COLO829 (cell line): ENCODE measurements around the gene ADSS1.
"Not testable (repeated sequence)": the region's sequence is repeated elsewhere in the genome, so short reads cannot be mapped to it uniquely, and the experiment has no call there.

Experiments
- DNase-seq: peaks from one replicate; pipeline ENCODE4 v3.0.0; 2012; ENCODE audit warnings: low spot score

Gene ADSS1

DNA sequence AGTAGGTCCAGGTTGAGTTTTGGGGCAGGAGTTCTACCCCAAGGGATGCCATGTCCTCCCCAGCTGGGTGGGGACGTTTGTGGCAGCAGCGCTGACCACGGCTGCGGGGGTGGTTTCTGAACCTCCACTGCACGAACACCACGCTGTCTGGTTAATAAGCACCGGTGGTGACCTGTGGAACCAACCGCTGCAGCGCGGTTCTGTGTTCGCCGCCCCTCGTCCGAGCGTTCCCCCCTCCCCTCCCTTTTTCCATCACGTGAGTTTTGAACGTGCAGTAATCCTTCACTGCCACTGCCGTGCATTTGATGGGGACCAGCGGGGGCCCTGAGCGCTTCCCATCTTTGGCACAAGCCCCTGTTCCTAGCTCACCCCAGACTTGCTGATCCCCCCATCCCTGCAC is 6.4 kb upstream of the ADSS1 start:
- DNase-seq: no peak

GRCh38 chr14:104718147-104718546 is 5.9 kb upstream of the ADSS1 start:
- DNase-seq: no peak

- no peak for DNase-seq
Observed at GRCh38 chr14:104718871-104719270, 5.2 kb upstream of the ADSS1 start.

DNA sequence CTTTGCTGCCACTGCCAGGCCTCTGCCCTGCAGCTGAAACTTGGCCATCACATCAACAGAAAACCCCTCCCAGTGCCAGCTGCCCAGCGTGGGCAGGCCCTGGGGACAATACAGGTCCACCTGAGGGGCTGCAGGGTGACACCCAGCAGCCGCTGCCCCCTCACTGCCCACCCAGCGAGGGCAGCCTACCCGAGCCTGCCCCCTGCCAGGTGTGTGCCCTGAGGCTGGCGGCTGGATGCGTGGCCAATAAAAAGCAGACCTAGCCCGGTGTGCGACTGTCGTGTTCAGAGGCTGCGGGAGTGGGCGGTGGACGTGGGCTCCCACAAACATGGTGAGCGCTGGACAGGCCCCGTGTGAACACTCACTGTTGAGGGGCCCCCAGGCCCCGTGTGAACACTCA is 4.7 kb upstream of the ADSS1 start:
- DNase-seq: no peak

- DNase-seq: no peak
Observed at GRCh38 chr14:104721505-104722431, 2.3 kb upstream of the ADSS1 start.

GRCh38 chr14:104722938-104723650 is 935 bp upstream of the ADSS1 start:
- no peak for DNase-seq

- no peak for DNase-seq
Observed at GRCh38 chr14:104724407-104724980, 465 bp downstream of the ADSS1 start.

- no peak for DNase-seq
Observed at GRCh38 chr14:104724981-104725771, 1.1 kb downstream of the ADSS1 start.

DNA sequence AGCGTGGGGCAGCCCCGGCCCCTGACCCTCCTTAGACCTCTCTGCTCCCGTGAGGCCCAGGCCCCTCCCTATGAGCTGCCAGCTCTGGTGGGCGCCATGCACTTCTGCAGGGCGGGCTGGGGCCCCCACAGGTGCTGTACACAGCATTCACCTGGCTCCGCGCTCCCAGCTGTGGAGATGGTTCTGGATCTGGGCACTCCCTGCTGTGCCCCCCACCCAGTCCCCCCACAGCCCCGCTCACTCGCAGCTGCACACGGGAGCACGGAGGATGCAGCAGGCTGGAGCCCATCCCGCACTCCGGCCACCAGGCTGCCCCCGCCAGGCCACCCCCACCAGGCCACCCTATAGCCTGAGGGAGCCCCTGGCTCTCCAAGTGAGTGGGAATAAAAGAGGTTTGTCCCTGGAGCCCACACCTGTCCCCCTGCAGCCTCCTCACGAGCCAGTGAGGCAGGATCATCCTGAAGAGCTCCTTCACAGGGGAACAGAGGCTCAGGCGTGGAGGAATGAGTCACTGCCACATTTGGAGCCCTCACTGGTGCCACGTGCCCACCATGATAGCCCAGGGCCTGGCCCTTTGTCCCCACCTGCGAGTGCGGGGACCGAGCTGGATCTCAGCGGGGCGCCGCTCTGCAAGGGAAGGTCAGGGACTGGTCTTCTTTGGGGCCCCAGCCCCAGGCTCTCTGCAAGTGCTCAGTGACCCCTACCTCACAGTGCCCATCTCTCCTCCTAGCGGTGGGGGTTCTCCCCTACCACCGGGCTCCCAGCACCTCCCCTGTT is 1.9 kb downstream of the ADSS1 start:
- DNase-seq: no peak

DNA sequence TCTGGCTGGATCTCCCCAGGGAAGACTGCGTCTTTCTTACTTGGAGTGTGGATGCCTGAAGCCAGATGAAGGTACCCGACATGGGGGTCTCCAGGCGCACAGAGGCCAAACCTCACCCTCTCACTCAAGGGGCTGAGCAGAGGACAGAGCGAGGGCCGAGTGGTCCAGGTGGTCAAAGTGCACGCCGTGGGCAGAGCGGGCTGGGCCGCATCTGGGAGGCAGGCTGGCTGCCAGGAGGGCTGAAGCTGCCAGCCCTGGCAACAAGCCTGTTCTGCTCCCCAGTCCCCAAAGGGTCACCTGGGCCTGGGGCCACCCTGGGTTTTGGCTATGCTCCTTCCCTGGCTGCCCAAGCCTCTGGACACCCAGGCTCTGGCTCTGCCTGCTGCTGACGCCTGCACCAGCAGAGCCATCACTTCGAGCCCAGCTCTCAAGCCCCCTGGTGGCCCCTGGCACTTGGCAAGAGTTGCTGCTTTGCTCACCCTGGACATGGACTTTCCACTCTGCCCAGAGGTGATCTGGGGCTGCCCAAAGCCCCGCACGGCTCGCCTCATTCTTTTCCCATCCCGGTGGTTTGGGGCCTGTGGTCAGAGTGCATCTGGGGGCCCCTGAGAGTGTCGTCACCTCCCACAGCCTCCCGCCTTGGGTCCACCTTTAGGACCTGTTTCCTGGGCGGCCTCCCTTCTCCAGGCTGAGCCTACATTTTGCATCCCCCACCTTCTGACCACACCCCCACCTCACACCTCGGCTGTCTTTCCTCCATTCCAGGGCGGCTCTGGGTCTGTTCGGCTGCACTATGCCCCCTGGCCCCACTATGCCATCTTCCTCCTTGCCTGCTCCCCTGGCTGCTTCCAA is 2.8 kb downstream of the ADSS1 start:
- no peak for DNase-seq

GRCh38 chr14:104728631-104729030 is 4.6 kb downstream of the ADSS1 start:
- no peak for DNase-seq

DNA sequence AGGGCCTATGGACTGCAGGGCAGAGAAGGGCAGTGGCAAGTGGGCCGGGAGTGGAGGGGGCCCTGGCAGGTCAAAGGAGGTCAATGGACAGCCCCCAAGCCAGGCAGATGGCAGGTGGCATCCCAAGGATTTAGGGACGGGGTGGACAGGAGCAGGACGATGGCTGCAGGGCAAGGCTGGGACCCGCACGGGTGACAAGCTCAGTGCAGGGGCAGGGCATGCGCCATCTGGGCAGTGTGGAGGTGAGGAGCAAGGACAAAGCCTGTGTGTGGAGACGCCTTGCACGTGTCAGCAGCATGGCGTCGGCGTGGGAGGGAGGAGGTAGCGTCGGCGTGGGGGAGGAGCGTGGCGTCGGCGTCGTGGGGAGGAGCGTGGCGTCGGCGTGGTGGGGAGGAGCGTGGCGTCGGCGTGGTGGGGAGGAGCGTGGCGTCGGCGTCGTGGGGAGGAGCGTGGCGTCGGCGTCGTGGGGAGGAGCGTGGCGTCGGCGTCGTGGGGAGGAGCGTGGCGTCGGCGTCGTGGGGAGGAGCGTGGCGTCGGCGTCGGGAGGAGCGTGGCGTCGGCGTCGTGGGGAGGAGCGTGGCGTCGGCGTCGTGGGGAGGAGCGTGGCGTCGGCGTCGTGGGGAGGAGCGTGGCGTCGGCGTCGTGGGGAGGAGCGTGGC is 5.3 kb downstream of the ADSS1 start:
- not testable (repeated sequence) for DNase-seq

DNA sequence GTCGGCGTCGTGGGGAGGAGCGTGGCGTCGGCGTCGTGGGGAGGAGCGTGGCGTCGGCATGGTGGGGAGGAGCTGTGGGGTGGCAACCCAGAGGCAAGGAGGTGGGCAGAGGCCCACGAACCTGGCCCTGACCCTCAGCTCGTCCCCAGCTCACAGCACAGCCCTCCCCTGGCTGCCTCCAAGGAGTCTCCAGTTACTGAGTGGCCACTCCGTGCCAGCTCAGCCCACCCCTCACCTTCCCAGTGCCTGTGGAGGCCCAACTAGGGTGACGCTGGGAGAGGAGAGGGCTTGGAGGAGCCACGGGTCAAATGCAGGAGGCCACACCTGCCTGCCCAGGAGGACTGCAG is 5.8 kb downstream of the ADSS1 start:
- DNase-seq: no peak

DNA sequence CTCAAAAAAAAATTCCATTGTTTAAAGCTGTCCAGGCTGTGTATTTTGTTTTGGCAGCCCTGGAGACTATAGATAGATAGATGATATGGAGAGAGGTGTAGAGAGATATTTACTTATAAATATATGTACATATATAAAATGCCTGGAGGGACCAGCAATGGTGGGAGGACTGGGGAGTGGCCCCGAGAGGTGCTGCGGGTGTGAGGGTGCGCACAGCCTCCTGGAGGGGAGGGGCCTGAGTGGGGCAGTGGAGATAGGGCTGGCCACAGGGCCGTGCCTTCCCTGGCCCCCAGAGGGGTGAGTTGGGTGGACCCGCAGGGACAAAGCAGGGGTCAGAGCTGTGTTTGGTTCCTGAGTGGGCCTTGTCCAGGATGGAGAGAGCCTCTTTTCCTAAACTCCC is 6.5 kb downstream of the ADSS1 start:
- DNase-seq: no peak

DNA sequence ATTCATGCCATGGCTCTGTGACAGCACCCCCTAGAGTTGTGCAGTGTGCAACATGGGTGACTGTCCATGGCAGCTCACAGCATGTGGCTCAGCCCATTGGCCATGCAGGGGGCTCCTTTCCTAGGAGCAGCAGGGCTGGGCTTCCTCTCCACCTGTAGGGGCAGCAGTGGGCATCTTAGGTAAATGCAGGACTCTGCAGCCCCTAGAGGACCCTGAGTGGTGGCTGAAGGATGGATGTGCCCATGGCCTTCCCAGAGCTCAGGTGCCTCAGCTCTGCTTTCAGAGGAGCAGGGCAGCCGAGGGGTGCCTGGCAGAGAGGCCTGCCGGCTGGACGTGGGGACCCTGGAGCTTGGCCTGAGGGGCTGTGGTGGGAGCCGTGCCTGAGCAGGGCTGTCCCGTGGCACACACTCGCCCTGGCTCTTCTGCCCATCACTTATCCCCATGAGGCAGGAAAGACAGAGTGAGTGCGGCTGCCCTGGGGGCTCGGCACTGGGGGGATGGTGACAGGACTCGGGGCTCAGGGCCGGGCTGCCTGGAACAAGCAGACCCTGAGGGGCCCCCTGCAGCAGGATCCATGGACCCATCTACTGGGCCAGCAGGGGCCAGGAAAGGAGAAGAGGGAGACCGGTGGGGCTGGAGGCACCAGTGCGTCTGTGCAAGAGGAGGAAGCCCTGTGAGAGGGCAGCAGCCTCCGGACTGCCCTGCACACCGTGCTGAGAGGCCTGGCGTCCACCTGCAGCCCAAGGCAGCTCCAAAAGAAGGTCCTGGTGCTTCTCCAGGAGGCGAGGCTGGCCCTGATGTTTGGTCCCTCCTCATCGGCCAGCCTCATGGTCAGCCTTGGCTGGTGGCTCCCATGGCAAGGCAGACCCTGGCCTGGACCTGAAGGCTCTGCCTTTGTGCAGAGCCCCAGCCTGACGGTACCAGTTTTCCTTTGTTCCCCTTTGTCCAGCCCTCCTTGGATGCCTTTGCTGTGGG is 7.6 kb downstream of the ADSS1 start:
- no peak for DNase-seq

DNA sequence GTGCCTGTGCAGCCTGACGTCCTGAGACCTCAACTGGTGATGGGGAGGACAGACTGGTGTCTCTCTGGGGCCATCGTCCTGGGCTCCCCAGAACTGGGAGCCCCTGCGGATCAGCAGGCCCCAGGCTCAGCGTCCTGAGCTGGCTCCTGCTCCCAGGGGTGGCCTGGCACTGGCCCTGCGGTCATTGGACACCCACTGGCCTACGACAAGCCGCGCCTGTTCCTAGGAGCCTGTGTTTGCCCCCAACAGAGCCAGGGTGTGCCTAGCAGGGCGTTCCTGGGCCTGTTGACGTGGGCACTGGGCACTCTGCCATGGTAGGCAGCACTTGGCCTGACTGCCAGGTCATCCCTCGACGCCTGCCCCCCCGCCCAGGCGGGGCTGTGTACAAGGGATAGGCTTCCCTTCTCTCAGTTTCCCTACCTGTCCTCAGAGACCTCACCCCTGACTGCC is 8.4 kb downstream of the ADSS1 start:
- DNase-seq: no peak

DNA sequence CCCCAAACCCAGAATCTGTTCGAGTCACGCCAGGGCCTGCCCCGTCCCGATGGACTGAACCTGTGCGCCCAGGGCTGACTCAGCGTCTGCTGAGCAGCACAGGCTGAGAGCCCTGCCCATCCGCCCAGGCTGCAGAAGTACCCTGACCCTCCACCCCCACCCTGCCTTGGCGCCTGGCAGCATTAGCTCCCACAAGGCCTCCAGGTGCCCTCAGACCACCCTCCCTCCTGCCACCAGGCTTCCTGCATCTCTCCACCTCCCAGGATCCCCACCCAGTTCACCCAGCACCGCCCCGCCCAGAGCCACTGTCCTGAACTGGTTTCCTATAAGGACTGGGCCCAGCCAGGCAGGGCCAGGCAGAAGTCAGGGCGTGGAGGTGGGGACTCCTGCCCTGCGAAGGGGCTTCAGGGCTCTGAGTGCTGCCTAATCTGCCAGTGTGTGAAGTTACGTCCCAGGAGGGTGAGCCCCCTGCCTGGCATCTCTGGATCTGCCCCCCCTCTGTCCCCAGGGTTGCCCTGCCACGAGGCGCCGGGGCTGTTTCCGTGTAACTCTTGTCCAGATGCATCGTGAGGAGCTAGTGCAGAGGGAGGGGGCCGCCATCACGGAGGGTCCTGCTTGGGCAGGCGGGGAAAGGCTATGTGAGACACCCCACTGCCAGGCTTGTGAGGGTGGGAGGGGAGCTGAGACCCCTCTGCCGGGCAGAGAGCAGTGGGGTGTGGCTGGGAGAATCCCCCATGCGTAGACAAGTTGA is 9.1 kb downstream of the ADSS1 start:
- DNase-seq: no peak

DNA sequence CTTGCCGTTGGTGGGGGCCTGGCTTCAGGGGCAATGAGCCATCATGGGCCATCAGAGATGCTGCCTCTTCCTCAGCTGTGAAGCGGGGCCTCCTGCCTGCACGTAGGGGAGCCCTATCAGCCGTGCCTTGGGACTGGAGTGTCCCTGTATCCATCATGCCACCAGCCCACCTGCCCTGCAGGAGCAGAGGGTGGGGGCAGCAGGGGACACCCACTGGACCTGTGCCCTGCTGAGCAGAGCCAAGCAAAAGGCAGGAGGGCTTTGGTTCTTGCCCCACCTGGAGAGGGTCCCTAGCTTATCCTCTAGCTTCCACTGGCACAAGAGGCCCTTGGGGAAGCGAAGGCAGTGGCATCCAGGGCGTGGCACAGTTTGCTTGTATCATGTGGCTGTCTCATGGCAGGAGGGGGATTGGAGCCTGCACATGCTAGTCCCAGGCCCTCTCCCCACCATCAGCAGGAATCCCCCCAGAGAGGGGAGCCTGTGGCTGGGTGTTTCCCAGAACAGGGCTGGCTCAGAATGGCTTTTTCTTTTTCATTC is 10.1 kb downstream of the ADSS1 start:
- no peak for DNase-seq
